Measurements from ENCODE around the gene TRIM26. TPM values are rescaled to one million over a fixed set of nuclear protein-coding genes. Genes with fewer than 3 reads are reported as not detected.

The TRIM26 gene
- total and polyA plus RNA-seq, 2 of the 8 experiments (the other 6 are each of a cell fraction or from before 2014, with no cell fraction given) = 21.5 to 32.3 TPM

DNA sequence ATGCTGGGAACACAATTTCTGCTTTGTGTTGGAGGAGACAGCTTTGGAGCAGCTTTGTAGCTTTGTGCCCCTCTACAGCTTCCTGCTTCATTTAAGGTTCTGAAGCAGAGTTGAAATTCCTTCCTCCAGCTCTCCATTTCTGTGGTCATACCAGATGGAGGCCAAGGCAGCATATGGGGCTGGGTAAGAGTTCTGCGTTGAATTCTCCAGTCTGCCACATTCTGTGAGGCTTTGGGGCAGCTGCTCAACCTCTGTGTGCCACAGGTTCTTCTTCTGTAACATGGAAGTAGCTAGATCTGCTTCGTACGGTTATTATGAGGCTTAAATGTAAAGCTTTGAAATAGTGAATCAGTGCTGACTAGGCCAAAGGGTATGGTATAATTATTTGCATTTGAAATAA, 2.9 kb upstream of the TRIM26 start:
- no peak overlapping the region for H4K5ac ChIP-seq (ENCODE audit: insufficient read length, low read depth, low read length)
- 90% methylated on average over 3 of the region's 3 CpGs; no CpG with 5 or more reads in 1 of the 2 experiments for WGBS, 2 experiments (ENCODE audit: extremely low coverage in 1 of 2, insufficient coverage in 1 of 2, insufficient read length in 1 of 2, insufficient replicate concordance in 2 of 2, low coverage in 1 of 2, low lambda C conversion rate in 2 of 2, missing lambda C conversion rate in 1 of 2)
- no peak overlapping the region for H2BK15ac ChIP-seq (ENCODE audit: low read length)
- H3K9ac ChIP-seq (replicated peaks in 1 of 4; ENCODE audit: extremely low read depth in 1 of 4, low read depth in 3 of 4, low read length in 3 of 4) = no peak overlapping the region
- no peak overlapping the region for H3K56ac ChIP-seq (replicated peaks; ENCODE audit: insufficient read length, low read depth, low read length)
- DNase-seq (ENCODE audit: low read depth in 1 of 2, low spot score in 2 of 2) (no peak), FAIRE-seq (no peak)
- H3K23me2 ChIP-seq (ENCODE audit: low read depth, low read length) = peaks cover 11% of the 10 kb centered on the region
- POLR2A ChIA-PET (ENCODE audit: partially characterized antibody) = interaction anchor here (1.5 kb wide), 1 partner anchor 110 kb away, joined by 4 read pairs; the partner anchor contains the start of gene TRIM39
- no peak overlapping the region for H2BK5ac ChIP-seq (ENCODE audit: low read depth, low read length)
- peaks cover 2 to 7% (median 5%) of the 10 kb centered on the region in 4 experiments; a peak in 4 of 7 replicates for H3K4me1 ChIP-seq (replicated peaks in 1 of 4; ENCODE audit: control insufficient read depth in 3 of 4, insufficient read depth in 4 of 4, low read length in 3 of 4)
- H3K27me3 ChIP-seq (replicated peaks in 1 of 4; ENCODE audit: control insufficient read depth in 3 of 4, extremely low read depth in 1 of 4, insufficient read depth in 3 of 4, low read length in 3 of 4) = no peaks in the 10 kb centered on the region; a peak in 1 of 7 replicates
- no peak overlapping the region for H3K4me2 ChIP-seq (ENCODE audit: insufficient read depth in 1 of 2, low read depth in 2 of 2, low read length in 2 of 2)
- peaks cover 0 to 15% of the 10 kb centered on the region in 2 experiments; a peak in 3 of 4 replicates for H3K79me2 ChIP-seq (ENCODE audit: control insufficient read depth in 1 of 2, insufficient read depth in 2 of 2, low read length in 2 of 2)
- H2AFZ ChIP-seq (ENCODE audit: low read length) = no peak overlapping the region
- H3K23ac ChIP-seq (ENCODE audit: insufficient read length) = no peak overlapping the region
- CTCF ChIA-PET (ENCODE audit: partially characterized antibody) = interaction anchor here (0.7 to 2.1 kb wide), 7 partner anchors 9 to 150 kb away, joined by 3 to 6 read pairs (median 4); no protein-coding TSS in a partner anchor
- H4K20me1 ChIP-seq (replicated peaks in 1 of 2; ENCODE audit: control insufficient read depth in 1 of 2, insufficient read depth in 2 of 2, low read length in 2 of 2) = peaks cover 0 to 3% of the 10 kb centered on the region in 2 experiments
- H4K91ac ChIP-seq (replicated peaks; ENCODE audit: insufficient read length, low read length) = no peak overlapping the region
- no peak overlapping the region for H2AK5ac ChIP-seq (ENCODE audit: low read depth, low read length)
- no peak overlapping the region for H2BK12ac ChIP-seq (ENCODE audit: low read depth, low read length)
- H4K8ac ChIP-seq (ENCODE audit: extremely low read depth, insufficient read depth, low read length) = no peak overlapping the region
- no peak overlapping the region for H3K14ac ChIP-seq (ENCODE audit: insufficient read length)
- H3K36me3 ChIP-seq (ENCODE audit: control insufficient read depth in 2 of 4, insufficient read depth in 4 of 4, low read length in 3 of 4) = no peaks in the 10 kb centered on the region
- H3K4ac ChIP-seq (replicated peaks; ENCODE audit: insufficient read length, low read depth, low read length) = no peak overlapping the region
- no peak overlapping the region for H2BK120ac ChIP-seq (replicated peaks; ENCODE audit: low read depth, low read length)
- TF ChIP-seq CREB1 (IDR thresholded peaks at IDR 0.05) (no peak), MAFK (IDR thresholded peaks at IDR 0.05; ENCODE audit: low read depth, low read length) (no peak), MAX (IDR thresholded peaks at IDR 0.05) (no peak), NRF1 (IDR thresholded peaks at IDR 0.05; ENCODE audit: low read depth, low read length) (no peak), SAP30 (IDR thresholded peaks at IDR 0.05; ENCODE audit: insufficient read depth, insufficient replicate concordance, low read length) (no peak), HDAC6 (IDR thresholded peaks at IDR 0.05; ENCODE audit: low read depth, low read length) (no peak), CTCF (IDR thresholded peaks at IDR 0.05; ENCODE audit: control extremely low read depth in 1 of 3, insufficient read depth in 1 of 3, low read depth in 1 of 3, low read length in 3 of 3) (no peak)
- H2BK20ac ChIP-seq (ENCODE audit: low read length) = no peak overlapping the region
- H3K4me3 ChIP-seq (ENCODE audit: extremely low read depth in 1 of 4, insufficient read depth in 2 of 4, low read depth in 3 of 4, low read length in 4 of 4) = no peak overlapping the region
- H3K79me1 ChIP-seq (ENCODE audit: low read depth, low read length) = peaks cover 5% of the 10 kb centered on the region; the same call in 1 of the 2 replicates
- H3K27ac ChIP-seq (ENCODE audit: low read depth, low read length) = no peak overlapping the region
- H3K9me3 ChIP-seq (ENCODE audit: insufficient read depth in 2 of 2, low read depth in 1 of 2, low read length in 1 of 2) = no peaks in the 10 kb centered on the region
- no peak overlapping the region for H3K18ac ChIP-seq (ENCODE audit: extremely low read depth, low read length)
